ENCODE data around the gene RICTOR. TPM values are rescaled to one million over a fixed set of nuclear protein-coding genes. Genes with fewer than 3 reads are reported as not detected.

Gene RICTOR
- total and polyA plus RNA-seq, 3 donors from 2014 or later = 14.4 to 61.8 (median 57.7) TPM

DNA sequence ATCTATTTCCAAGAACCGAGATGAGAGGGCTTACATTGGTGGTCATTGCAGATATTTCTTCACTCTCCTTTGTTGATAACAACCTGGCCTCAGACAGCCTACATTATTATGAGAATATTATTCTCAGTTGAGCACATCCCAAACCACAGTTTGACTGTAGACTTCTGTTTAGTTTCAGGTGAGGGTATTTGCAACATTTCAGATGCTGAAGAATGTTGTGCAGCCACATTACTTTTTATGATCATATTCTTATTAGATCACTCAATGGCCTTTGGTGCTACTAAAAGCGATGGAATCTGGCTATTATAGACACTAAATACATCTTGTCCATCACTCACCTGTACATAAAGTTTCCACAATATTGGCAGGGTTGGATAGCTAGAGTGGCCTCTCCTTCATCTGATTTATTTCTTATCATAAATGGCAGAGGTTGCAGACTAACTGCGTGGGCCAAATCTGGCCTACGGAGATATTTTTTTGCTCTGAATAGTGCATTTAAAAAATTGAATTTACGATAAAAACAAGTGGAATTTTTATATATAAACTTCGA, 26.2 kb upstream of the RICTOR start:
- no peak for DNase-seq
- intact Hi-C loops (cut with DNase I; ENCODE audit: low total_unique reads) = no loop called here
- no peaks in the 10 kb centered on the region for H3K36me3 ChIP-seq (ENCODE audit: low read depth, missing control alignments)
- TF ChIP-seq POLR2A (IDR thresholded peaks at IDR 0.05) = no peak
- TF ChIP-seq, protein P1, sequence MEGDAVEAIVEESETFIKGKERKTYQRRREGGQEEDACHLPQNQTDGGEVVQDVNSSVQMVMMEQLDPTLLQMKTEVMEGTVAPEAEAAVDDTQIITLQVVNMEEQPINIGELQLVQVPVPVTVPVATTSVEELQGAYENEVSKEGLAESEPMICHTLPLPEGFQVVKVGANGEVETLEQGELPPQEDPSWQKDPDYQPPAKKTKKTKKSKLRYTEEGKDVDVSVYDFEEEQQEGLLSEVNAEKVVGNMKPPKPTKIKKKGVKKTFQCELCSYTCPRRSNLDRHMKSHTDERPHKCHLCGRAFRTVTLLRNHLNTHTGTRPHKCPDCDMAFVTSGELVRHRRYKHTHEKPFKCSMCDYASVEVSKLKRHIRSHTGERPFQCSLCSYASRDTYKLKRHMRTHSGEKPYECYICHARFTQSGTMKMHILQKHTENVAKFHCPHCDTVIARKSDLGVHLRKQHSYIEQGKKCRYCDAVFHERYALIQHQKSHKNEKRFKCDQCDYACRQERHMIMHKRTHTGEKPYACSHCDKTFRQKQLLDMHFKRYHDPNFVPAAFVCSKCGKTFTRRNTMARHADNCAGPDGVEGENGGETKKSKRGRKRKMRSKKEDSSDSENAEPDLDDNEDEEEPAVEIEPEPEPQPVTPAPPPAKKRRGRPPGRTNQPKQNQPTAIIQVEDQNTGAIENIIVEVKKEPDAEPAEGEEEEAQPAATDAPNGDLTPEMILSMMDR (IDR thresholded peaks at IDR 0.05) = no peak
- no peaks in the 10 kb centered on the region for H3K4me1 ChIP-seq
- no peaks in the 10 kb centered on the region for H3K27me3 ChIP-seq
- H3K9me3 ChIP-seq = no peaks in the 10 kb centered on the region
- WGBS, 2 donors = 89 to 94% methylated on average over 6 of the region's 6 CpGs
- no peak overlapping the region for H3K4me3 ChIP-seq
- H3K27ac ChIP-seq = no peak overlapping the region

DNA sequence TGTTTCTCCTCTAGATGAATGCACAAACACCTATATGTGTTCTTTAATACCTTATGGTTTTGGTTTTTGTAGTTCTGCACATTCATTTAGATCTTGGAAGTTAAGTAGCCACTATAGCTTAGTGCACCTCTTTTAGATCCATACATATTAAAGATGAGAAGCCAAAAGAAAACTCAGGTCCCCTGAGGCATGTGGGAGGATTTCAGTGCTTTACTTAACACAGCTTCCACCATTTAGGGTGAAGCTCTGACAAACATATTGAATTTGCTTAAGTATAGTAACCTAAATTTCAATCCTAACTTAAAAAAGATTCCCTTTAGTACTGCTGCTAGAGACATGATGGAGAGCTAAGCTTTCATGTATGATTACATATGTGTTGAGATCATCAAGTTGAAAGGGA, 25.6 kb upstream of the RICTOR start:
- intact Hi-C loops (cut with DNase I; ENCODE audit: low total_unique reads) = no loop called here
- H3K36me3 ChIP-seq (ENCODE audit: low read depth, missing control alignments) = no peaks in the 10 kb centered on the region
- H3K9me3 ChIP-seq = no peaks in the 10 kb centered on the region
- no peak for DNase-seq
- no peak overlapping the region for H3K27ac ChIP-seq
- H3K4me3 ChIP-seq = no peak overlapping the region
- H3K4me1 ChIP-seq = no peaks in the 10 kb centered on the region
- TF ChIP-seq, protein P1 (IDR thresholded peaks at IDR 0.05) = no peak
- TF ChIP-seq POLR2A (IDR thresholded peaks at IDR 0.05) = no peak
- H3K27me3 ChIP-seq = no peaks in the 10 kb centered on the region

DNA sequence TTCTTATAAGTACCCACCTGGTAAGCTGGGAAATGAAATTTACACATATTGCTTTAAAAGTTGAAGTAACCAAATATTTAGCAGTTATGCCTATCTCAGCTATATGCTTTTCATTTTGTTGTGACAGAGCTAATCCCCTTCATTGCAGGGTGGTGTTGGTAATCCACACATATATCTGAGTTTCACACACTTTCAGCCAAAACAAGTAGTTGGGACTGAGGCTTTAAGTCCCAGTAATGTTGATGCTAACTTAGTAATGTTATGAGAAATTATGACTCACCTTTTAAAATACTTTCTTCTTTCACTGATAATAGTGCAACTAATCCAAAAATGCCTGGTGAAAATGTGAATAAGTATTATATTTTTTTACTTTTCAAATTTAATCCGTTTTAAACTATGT, 19.2 kb upstream of the RICTOR start:
- H3K27ac ChIP-seq = no peak overlapping the region
- WGBS, 2 donors = 63 to 67% methylated on average over 1 of the region's 1 CpG

GRCh38 chr5:39092581-39093351, 18.6 kb upstream of the RICTOR start:
- H3K4me3 ChIP-seq = no peak overlapping the region
- TF ChIP-seq, protein P1 (IDR thresholded peaks at IDR 0.05) = no peak
- no peak for TF ChIP-seq POLR2A (IDR thresholded peaks at IDR 0.05)
- H3K36me3 ChIP-seq (ENCODE audit: low read depth, missing control alignments) = no peaks in the 10 kb centered on the region
- H3K9me3 ChIP-seq = no peaks in the 10 kb centered on the region
- WGBS, 2 donors = 56 to 65% methylated on average over 4 of the region's 4 CpGs
- no peaks in the 10 kb centered on the region for H3K4me1 ChIP-seq
- DNase-seq = no peak
- H3K27me3 ChIP-seq = no peaks in the 10 kb centered on the region
- intact Hi-C loops (cut with DNase I; ENCODE audit: low total_unique reads) = no loop called here
- no peak overlapping the region for H3K27ac ChIP-seq

More for the DNA sequence above, 19.2 kb upstream of the RICTOR start:
- no peak for DNase-seq
- intact Hi-C loops (cut with DNase I; ENCODE audit: low total_unique reads) = no loop called here
- TF ChIP-seq, protein P1 (IDR thresholded peaks at IDR 0.05) = no peak
- no peak for TF ChIP-seq POLR2A (IDR thresholded peaks at IDR 0.05)
- no peak overlapping the region for H3K4me3 ChIP-seq
- H3K9me3 ChIP-seq = no peaks in the 10 kb centered on the region
- H3K36me3 ChIP-seq (ENCODE audit: low read depth, missing control alignments) = no peaks in the 10 kb centered on the region
- no peaks in the 10 kb centered on the region for H3K4me1 ChIP-seq
- H3K27me3 ChIP-seq = no peaks in the 10 kb centered on the region
